ENCODE data around the gene FBP1. TPM values are rescaled to one million over a fixed set of nuclear protein-coding genes. Genes with fewer than 3 reads are reported as not detected.
A peak's percentile ranks its signal among the peaks of the same experiment; 100 is the strongest.

FBP1 gene
- not detected in 2 replicates for polyA plus RNA-seq (2011; rRNA removed)
- not detected in 2 replicates for polyA minus RNA-seq (2011; rRNA and poly(A)+ RNA removed)

- H3K4me3 ChIP-seq (ENCODE audit: low read depth, low read length), result peak within 1 kb of the TSS; percentile 46
- DNase-seq (ENCODE audit: low read depth, low spot score), result no peak
- peaks cover 48% of the 10 kb centered on the region for H3K27me3 ChIP-seq (ENCODE audit: control insufficient read depth, insufficient read depth, low read length)
- CTCF ChIA-PET, result interaction anchor here (1.0 kb wide), 1 partner anchor 491 kb away, joined by 3 read pairs; no protein-coding TSS in a partner anchor
- POLR2A ChIA-PET, result no interaction called here
- no peaks in the 10 kb centered on the region; the same call in 1 of the 2 replicates for H3K9me3 ChIP-seq (ENCODE audit: control insufficient read depth, insufficient read depth, low read length)
- no peak within 1 kb of the TSS for H3K27ac ChIP-seq (ENCODE audit: low read depth, low read length)
- TF ChIP-seq CTCF (IDR thresholded peaks at IDR 0.05; ENCODE audit: low read depth, low read length), result no peak
Measured at GRCh38 chr9:94639061-94639998, at the start of gene FBP1. Gene FBP1, minus strand, starts transcription at chr9:94639518. Its CDS starts 208 bp downstream, at chr9:94639310.

DNA sequence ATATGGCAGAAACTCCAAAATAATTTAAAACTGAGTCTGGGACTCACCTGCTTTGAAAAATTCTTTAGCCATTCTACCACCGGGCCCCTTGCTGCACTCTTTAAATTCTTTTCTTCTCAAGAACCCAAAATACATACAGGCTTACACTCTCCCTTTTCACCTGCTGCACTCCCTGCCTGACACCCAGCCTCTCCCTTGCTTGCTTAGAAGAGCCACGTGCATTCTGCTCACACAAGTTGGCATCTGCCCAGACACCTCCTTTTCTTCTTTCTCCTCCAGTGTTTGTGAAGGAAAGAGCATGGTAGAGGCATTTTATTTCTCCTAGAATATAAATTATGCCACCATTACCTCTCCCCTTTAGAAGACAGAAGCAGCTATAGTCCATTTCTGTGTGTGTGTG, 48.1 kb upstream of the FBP1 start:
- ChIA-PET POLR2A (no interaction called here), CTCF (no interaction called here)
- Histone ChIP-seq H3K4me3 (ENCODE audit: low read depth, low read length) (no peak overlapping the region), H3K27ac (ENCODE audit: low read depth, low read length) (no peak overlapping the region), H3K9me3 (ENCODE audit: control insufficient read depth, insufficient read depth, low read length) (no peaks in the 10 kb centered on the region), H3K27me3 (ENCODE audit: control insufficient read depth, insufficient read depth, low read length) (peaks cover 8% of the 10 kb centered on the region)
- DNase-seq (ENCODE audit: low read depth, low spot score), result no peak
- no peak for TF ChIP-seq CTCF (IDR thresholded peaks at IDR 0.05; ENCODE audit: low read depth, low read length)

DNA sequence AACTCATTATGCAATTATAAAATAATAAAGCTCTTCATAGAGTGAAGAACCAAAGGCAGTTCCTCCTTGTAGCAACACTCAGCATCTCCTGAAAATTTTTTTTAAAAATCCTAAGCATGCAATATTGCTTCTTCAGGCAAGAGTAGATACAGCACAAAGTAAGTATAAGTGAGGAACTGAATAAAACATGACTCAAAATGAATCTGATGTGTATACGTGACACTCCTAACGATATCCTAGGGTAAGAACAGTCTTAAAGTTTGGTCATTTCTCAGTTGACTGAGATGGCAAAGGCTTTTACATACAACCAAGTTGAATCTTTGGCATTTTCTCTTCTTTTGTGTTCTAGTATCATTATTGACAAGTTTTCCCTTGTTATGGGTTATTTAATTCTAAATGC, 46.0 kb upstream of the FBP1 start:
- no peak for DNase-seq (ENCODE audit: low read depth, low spot score)
- Histone ChIP-seq H3K4me3 (ENCODE audit: low read depth, low read length) (no peak overlapping the region), H3K27ac (ENCODE audit: low read depth, low read length) (no peak overlapping the region), H3K27me3 (ENCODE audit: control insufficient read depth, insufficient read depth, low read length) (peaks cover 4% of the 10 kb centered on the region), H3K9me3 (ENCODE audit: control insufficient read depth, insufficient read depth, low read length) (no peaks in the 10 kb centered on the region)
- no peak for TF ChIP-seq CTCF (IDR thresholded peaks at IDR 0.05; ENCODE audit: low read depth, low read length)
- ChIA-PET POLR2A (no interaction called here), CTCF (interaction anchor here (6.1 kb wide), 1 partner anchor 444 kb away, joined by 238 read pairs; no protein-coding TSS in a partner anchor)

DNA sequence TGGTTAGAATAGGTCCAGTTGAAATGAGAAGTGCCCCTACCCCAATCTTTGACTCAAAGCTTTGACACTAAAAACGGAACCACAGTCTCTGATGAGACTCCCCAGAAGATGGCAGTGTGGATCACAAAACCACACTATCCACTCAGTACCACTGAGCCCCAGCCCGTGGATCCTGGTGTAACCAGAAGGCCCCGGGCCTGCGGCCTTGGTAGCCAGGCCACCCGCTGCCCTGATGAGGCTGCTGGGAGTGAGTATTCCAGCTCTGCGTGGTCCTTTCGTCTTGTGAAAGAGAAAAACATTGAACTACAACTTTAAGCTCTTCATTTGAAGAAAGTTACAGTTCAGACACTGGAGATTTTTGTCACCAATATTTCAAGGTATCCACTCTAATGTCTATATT, 42.2 kb upstream of the FBP1 start:
- Histone ChIP-seq H3K27me3 (ENCODE audit: control insufficient read depth, insufficient read depth, low read length) (no peaks in the 10 kb centered on the region), H3K9me3 (ENCODE audit: control insufficient read depth, insufficient read depth, low read length) (peaks cover 3% of the 10 kb centered on the region; the same call in 1 of the 2 replicates), H3K27ac (ENCODE audit: low read depth, low read length) (no peak overlapping the region), H3K4me3 (ENCODE audit: low read depth, low read length) (no peak overlapping the region)
- POLR2A ChIA-PET, result interaction anchor here (0.7 to 1.1 kb wide), 3 partner anchors 232 to 407 kb away, joined by 3 read pairs; no protein-coding TSS in a partner anchor
- DNase-seq (ENCODE audit: low read depth, low spot score), result peak; percentile 62
- CTCF ChIA-PET, result interaction anchor here (0.5 to 6.1 kb wide), 86 partner anchors 9 to 1636 kb away, joined by 3 to 238 read pairs (median 4); partner anchors contain the start of gene AOPEP
- peak; percentile 78 for TF ChIP-seq CTCF (IDR thresholded peaks at IDR 0.05; ENCODE audit: low read depth, low read length)

DNA sequence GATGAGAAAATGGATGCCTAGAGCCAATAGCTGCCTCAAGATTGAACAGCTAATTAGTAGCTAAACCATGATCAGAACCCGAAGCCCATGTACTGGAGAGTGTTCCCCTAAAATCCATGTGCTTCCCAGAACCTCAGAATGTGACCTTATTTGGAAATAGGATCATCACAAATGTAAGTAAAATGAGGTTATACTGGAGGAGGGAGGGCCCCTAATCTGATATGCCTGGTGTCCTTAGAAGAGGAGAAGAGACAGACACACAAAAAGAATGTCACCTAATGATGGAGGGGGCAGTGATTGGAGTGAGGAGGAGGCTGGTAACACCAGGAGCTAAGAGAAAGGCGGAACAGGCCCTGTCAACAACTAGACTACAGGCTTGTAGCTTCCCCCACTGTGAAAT, 41.3 kb upstream of the FBP1 start:
- no peak for DNase-seq (ENCODE audit: low read depth, low spot score)
- H3K9me3 ChIP-seq (ENCODE audit: control insufficient read depth, insufficient read depth, low read length), result peaks cover 4% of the 10 kb centered on the region; the same call in 1 of the 2 replicates
- POLR2A ChIA-PET, result no interaction called here
- H3K27me3 ChIP-seq (ENCODE audit: control insufficient read depth, insufficient read depth, low read length), result no peaks in the 10 kb centered on the region
- H3K4me3 ChIP-seq (ENCODE audit: low read depth, low read length), result no peak overlapping the region
- CTCF ChIA-PET, result interaction anchor here (0.7 to 6.1 kb wide), 49 partner anchors 11 to 588 kb away, joined by 3 to 238 read pairs (median 5); partner anchors contain the start of gene AOPEP
- no peak for TF ChIP-seq CTCF (IDR thresholded peaks at IDR 0.05; ENCODE audit: low read depth, low read length)
- no peak overlapping the region for H3K27ac ChIP-seq (ENCODE audit: low read depth, low read length)
